ENCODE measurements around the gene A2M.

A2M gene

GRCh38 chr12:9113296-9113986 is 2.3 kb downstream of the A2M start:
- no peak overlapping the region for H3K9ac ChIP-seq (ENCODE audit: low read length)
- no CpG with 5 or more reads among the region's 7 CpGs for WGBS (ENCODE audit: extremely low coverage, insufficient coverage, insufficient read length)
- H3K4me3 ChIP-seq (ENCODE audit: low read depth, low read length): no peak overlapping the region
- H4K8ac ChIP-seq (ENCODE audit: low read depth, low read length): no peak overlapping the region
- H3K14ac ChIP-seq (ENCODE audit: low read length): no peak overlapping the region
- no peak overlapping the region for H3K18ac ChIP-seq (ENCODE audit: low read length)
- H3K4me1 ChIP-seq (ENCODE audit: control insufficient read depth in 1 of 2, insufficient read depth in 2 of 2, low read length in 2 of 2): no peaks in the 10 kb centered on the region
- H3K9me3 ChIP-seq (ENCODE audit: insufficient read depth, low read depth, low read length): no peaks in the 10 kb centered on the region
- DNase-seq: no peak
- H3K79me2 ChIP-seq (ENCODE audit: control insufficient read depth, insufficient read depth, low read length, poor library complexity): no peaks in the 10 kb centered on the region
- H4K91ac ChIP-seq (ENCODE audit: low read depth, low read length): no peak overlapping the region
- H3K23ac ChIP-seq (ENCODE audit: low read length): no peak overlapping the region
- no peak overlapping the region for H3K27ac ChIP-seq (ENCODE audit: low read depth, low read length)
- no peak overlapping the region for H3K4me2 ChIP-seq (ENCODE audit: low read length)
- no peak overlapping the region for H3K4ac ChIP-seq (ENCODE audit: low read depth, low read length)
- H2AK5ac ChIP-seq (ENCODE audit: low read length): no peak overlapping the region
- no peak overlapping the region for H2BK5ac ChIP-seq (ENCODE audit: low read depth, low read length, poor library complexity)
- no peak overlapping the region for H2AFZ ChIP-seq (ENCODE audit: insufficient read depth, low read length, poor library complexity)
- no peaks in the 10 kb centered on the region for H3K27me3 ChIP-seq (ENCODE audit: insufficient read depth, low read length)
- no peaks in the 10 kb centered on the region for H3K79me1 ChIP-seq (ENCODE audit: low read length)
- H2BK120ac ChIP-seq (ENCODE audit: insufficient read depth, low read length, poor library complexity): no peak overlapping the region
- H2BK12ac ChIP-seq (ENCODE audit: low read length): no peak overlapping the region
- H4K12ac ChIP-seq (ENCODE audit: low read depth, low read length): no peak overlapping the region
- no peaks in the 10 kb centered on the region for H3K36me3 ChIP-seq (ENCODE audit: control insufficient read depth in 1 of 2, insufficient read depth in 2 of 2, low read length in 2 of 2)

DNA sequence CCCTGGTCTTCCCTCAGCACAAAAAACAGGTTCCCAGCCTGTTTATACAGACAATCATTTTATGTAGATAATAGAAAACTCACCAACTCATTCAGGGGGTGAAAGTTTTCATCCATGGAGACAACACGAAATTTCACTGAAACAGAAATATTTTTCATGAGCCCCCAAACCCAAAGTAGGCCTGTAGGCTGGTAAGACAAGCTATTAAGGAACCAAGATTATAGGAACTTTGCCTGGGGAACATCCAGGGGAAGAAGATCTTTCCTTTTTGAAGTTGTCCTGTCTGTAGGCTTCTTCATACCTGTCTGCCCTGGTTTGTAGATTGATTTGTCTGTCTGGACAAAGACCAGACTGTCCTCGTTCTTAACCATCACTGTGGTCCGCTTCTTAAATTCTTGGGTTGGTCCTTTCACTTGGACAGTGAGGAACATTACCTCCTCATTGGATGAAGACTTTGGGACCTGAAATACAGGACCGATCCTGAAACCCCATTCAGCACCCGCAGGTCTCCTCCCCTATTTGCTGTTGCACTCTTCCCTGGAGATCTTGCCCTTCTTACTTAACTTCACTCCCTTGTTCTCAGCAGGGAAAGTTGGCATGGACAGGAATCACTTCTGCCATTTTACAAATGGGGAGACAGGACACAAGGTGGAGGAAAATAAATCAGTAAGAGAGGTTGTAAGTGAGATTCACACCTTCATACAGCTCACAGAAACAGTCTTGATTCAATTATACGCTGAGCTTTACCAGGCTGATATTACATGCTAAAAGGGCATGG is 3.5 kb downstream of the A2M start:
- WGBS (ENCODE audit: extremely low coverage, insufficient coverage, insufficient read length): no CpG with 5 or more reads among the region's 6 CpGs

GRCh38 chr12:9111525-9111924 is 4.2 kb downstream of the A2M start:
- Histone ChIP-seq H3K4me1 (ENCODE audit: control insufficient read depth in 1 of 2, insufficient read depth in 2 of 2, low read length in 2 of 2) (no peaks in the 10 kb centered on the region), H3K9me3 (ENCODE audit: insufficient read depth, low read depth, low read length) (no peaks in the 10 kb centered on the region), H4K12ac (ENCODE audit: low read depth, low read length) (no peak overlapping the region), H2BK120ac (ENCODE audit: insufficient read depth, low read length, poor library complexity) (no peak overlapping the region), H3K4ac (ENCODE audit: low read depth, low read length) (no peak overlapping the region), H4K91ac (ENCODE audit: low read depth, low read length) (no peak overlapping the region), H3K27ac (ENCODE audit: low read depth, low read length) (no peak overlapping the region), H3K4me3 (ENCODE audit: low read depth, low read length) (no peak overlapping the region), H3K79me1 (ENCODE audit: low read length) (no peaks in the 10 kb centered on the region), H3K14ac (ENCODE audit: low read length) (no peak overlapping the region), H3K27me3 (ENCODE audit: insufficient read depth, low read length) (no peaks in the 10 kb centered on the region), H2AFZ (ENCODE audit: insufficient read depth, low read length, poor library complexity) (no peak overlapping the region), H3K9ac (ENCODE audit: low read length) (no peak overlapping the region), H3K23ac (ENCODE audit: low read length) (no peak overlapping the region), H3K18ac (ENCODE audit: low read length) (no peak overlapping the region), H2BK12ac (ENCODE audit: low read length) (no peak overlapping the region), H3K79me2 (ENCODE audit: control insufficient read depth, insufficient read depth, low read length, poor library complexity) (no peaks in the 10 kb centered on the region), H3K36me3 (ENCODE audit: control insufficient read depth in 1 of 2, insufficient read depth in 2 of 2, low read length in 2 of 2) (no peaks in the 10 kb centered on the region), H4K8ac (ENCODE audit: low read depth, low read length) (no peak overlapping the region), H2AK5ac (ENCODE audit: low read length) (no peak overlapping the region), H3K4me2 (ENCODE audit: low read length) (no peak overlapping the region), H2BK5ac (ENCODE audit: low read depth, low read length, poor library complexity) (no peak overlapping the region)
- DNase-seq: peak in 1 of 2 donors; percentile 22
- no CpG with 5 or more reads among the region's 1 CpG for WGBS (ENCODE audit: extremely low coverage, insufficient coverage, insufficient read length)

More for the DNA sequence above, 3.5 kb downstream of the A2M start:
- Histone ChIP-seq H2AFZ (ENCODE audit: insufficient read depth, low read length, poor library complexity) (no peak overlapping the region), H3K9ac (ENCODE audit: low read length) (no peak overlapping the region), H3K4me1 (ENCODE audit: control insufficient read depth in 1 of 2, insufficient read depth in 2 of 2, low read length in 2 of 2) (no peaks in the 10 kb centered on the region), H2AK5ac (ENCODE audit: low read length) (no peak overlapping the region), H3K79me1 (ENCODE audit: low read length) (no peaks in the 10 kb centered on the region), H4K12ac (ENCODE audit: low read depth, low read length) (no peak overlapping the region), H3K79me2 (ENCODE audit: control insufficient read depth, insufficient read depth, low read length, poor library complexity) (no peaks in the 10 kb centered on the region), H4K91ac (ENCODE audit: low read depth, low read length) (no peak overlapping the region), H3K27me3 (ENCODE audit: insufficient read depth, low read length) (no peaks in the 10 kb centered on the region), H3K14ac (ENCODE audit: low read length) (no peak overlapping the region), H3K36me3 (ENCODE audit: control insufficient read depth in 1 of 2, insufficient read depth in 2 of 2, low read length in 2 of 2) (no peaks in the 10 kb centered on the region), H3K4ac (ENCODE audit: low read depth, low read length) (no peak overlapping the region), H3K18ac (ENCODE audit: low read length) (no peak overlapping the region), H2BK5ac (ENCODE audit: low read depth, low read length, poor library complexity) (no peak overlapping the region), H2BK120ac (ENCODE audit: insufficient read depth, low read length, poor library complexity) (no peak overlapping the region), H3K23ac (ENCODE audit: low read length) (no peak overlapping the region), H4K8ac (ENCODE audit: low read depth, low read length) (no peak overlapping the region), H3K4me2 (ENCODE audit: low read length) (no peak overlapping the region), H3K27ac (ENCODE audit: low read depth, low read length) (no peak overlapping the region), H3K9me3 (ENCODE audit: insufficient read depth, low read depth, low read length) (no peaks in the 10 kb centered on the region), H2BK12ac (ENCODE audit: low read length) (no peak overlapping the region), H3K4me3 (ENCODE audit: low read depth, low read length) (no peak overlapping the region)
- no peak for DNase-seq

GRCh38 chr12:9109737-9110491 is 5.8 kb downstream of the A2M start:
- Histone ChIP-seq H3K9ac (ENCODE audit: low read length) (no peak overlapping the region), H3K4me1 (ENCODE audit: control insufficient read depth in 1 of 2, insufficient read depth in 2 of 2, low read length in 2 of 2) (no peaks in the 10 kb centered on the region), H2BK12ac (ENCODE audit: low read length) (no peak overlapping the region), H3K14ac (ENCODE audit: low read length) (no peak overlapping the region), H2AK5ac (ENCODE audit: low read length) (no peak overlapping the region), H3K27ac (ENCODE audit: low read depth, low read length) (no peak overlapping the region), H3K4ac (ENCODE audit: low read depth, low read length) (no peak overlapping the region), H2BK5ac (ENCODE audit: low read depth, low read length, poor library complexity) (no peak overlapping the region), H3K27me3 (ENCODE audit: insufficient read depth, low read length) (no peaks in the 10 kb centered on the region), H3K9me3 (ENCODE audit: insufficient read depth, low read depth, low read length) (no peaks in the 10 kb centered on the region), H4K8ac (ENCODE audit: low read depth, low read length) (no peak overlapping the region), H3K23ac (ENCODE audit: low read length) (no peak overlapping the region), H3K18ac (ENCODE audit: low read length) (no peak overlapping the region), H4K12ac (ENCODE audit: low read depth, low read length) (no peak overlapping the region), H3K79me1 (ENCODE audit: low read length) (no peaks in the 10 kb centered on the region), H2BK120ac (ENCODE audit: insufficient read depth, low read length, poor library complexity) (no peak overlapping the region), H2AFZ (ENCODE audit: insufficient read depth, low read length, poor library complexity) (no peak overlapping the region), H3K4me2 (ENCODE audit: low read length) (no peak overlapping the region), H3K4me3 (ENCODE audit: low read depth, low read length) (no peak overlapping the region), H4K91ac (ENCODE audit: low read depth, low read length) (no peak overlapping the region), H3K36me3 (ENCODE audit: control insufficient read depth in 1 of 2, insufficient read depth in 2 of 2, low read length in 2 of 2) (no peaks in the 10 kb centered on the region), H3K79me2 (ENCODE audit: control insufficient read depth, insufficient read depth, low read length, poor library complexity) (no peaks in the 10 kb centered on the region)
- no CpG with 5 or more reads among the region's 3 CpGs for WGBS (ENCODE audit: extremely low coverage, insufficient coverage, insufficient read length)
- DNase-seq: no peak
